Measurements from ENCODE around the gene NYNRIN.
A peak's percentile ranks its signal among the peaks of the same experiment; 100 is the strongest.
"Not testable (repeated sequence)": the region's sequence is repeated elsewhere in the genome, so short reads cannot be mapped to it uniquely, and the experiment has no call there.

The NYNRIN gene

GRCh38 chr14:24432259-24433131 is 33.7 kb downstream of the NYNRIN start:
- DNase-seq, result no peak

- no peak for DNase-seq
Observed at GRCh38 chr14:24434036-24434435, 35.2 kb downstream of the NYNRIN start.

- DNase-seq, result no peak
Observed at GRCh38 chr14:24434676-24435075, 35.9 kb downstream of the NYNRIN start.

- no peak for DNase-seq
Observed at GRCh38 chr14:24435192-24435810, 36.5 kb downstream of the NYNRIN start.

GRCh38 chr14:24435998-24436354 is 37.2 kb downstream of the NYNRIN start:
- DNase-seq, result no peak

- DNase-seq, result no peak
Observed at GRCh38 chr14:24436355-24437019, 37.7 kb downstream of the NYNRIN start.

GRCh38 chr14:24437020-24437735 is 38.4 kb downstream of the NYNRIN start:
- DNase-seq, result no peak

GRCh38 chr14:24437736-24438067 is 38.9 kb downstream of the NYNRIN start:
- DNase-seq, result no peak

GRCh38 chr14:24438223-24439097 is 39.7 kb downstream of the NYNRIN start:
- no peak for DNase-seq

GRCh38 chr14:24439257-24439656 is 40.5 kb downstream of the NYNRIN start:
- no peak for DNase-seq

- DNase-seq, result no peak
Observed at GRCh38 chr14:24439830-24440605, 41.2 kb downstream of the NYNRIN start.

GRCh38 chr14:24440606-24441399 is 42.0 kb downstream of the NYNRIN start:
- no peak for DNase-seq

- DNase-seq, result no peak
Observed at GRCh38 chr14:24441485-24441884, 42.7 kb downstream of the NYNRIN start.

GRCh38 chr14:24441904-24442239 is 43.1 kb downstream of the NYNRIN start:
- DNase-seq, result no peak

- peak; percentile 94 to 95 for DNase-seq
Observed at GRCh38 chr14:24442240-24443052, 43.6 kb downstream of the NYNRIN start, which contains the start of gene SDR39U1. Gene SDR39U1, minus strand, starts transcription at chr14:24442776. Its CDS starts 7 bp downstream, at chr14:24442769.

GRCh38 chr14:24443053-24443665 is 44.4 kb downstream of the NYNRIN start:
- no peak for DNase-seq

GRCh38 chr14:24450828-24451227 is 52.0 kb downstream of the NYNRIN start:
- not testable (repeated sequence) for DNase-seq

GRCh38 chr14:24456980-24457379 is 58.2 kb downstream of the NYNRIN start:
- no peak for DNase-seq

- DNase-seq, result no peak
Observed at GRCh38 chr14:24458736-24459135, 59.9 kb downstream of the NYNRIN start.

All from activated CD4-positive, alpha-beta T cell treated with anti-CD3 and anti-CD28 coated beads, Interleukin-2, amount 50 U/mL, for 48 hours (primary cell).